AG10803 (cell line): ENCODE measurements around the gene SLC1A1.

Source experiments
- DNase-seq: peaks from one replicate; pipeline ENCODE4 v3.0.0; 2010; ENCODE audit warnings: low read depth
- H3K4me3 ChIP-seq: 2 replicates; pipeline ENCODE4 v1.5.1; 2011; ENCODE audit warnings: mild to moderate bottlenecking, low read length, control low read depth
- CTCF ChIP-seq: conservative IDR thresholded peaks from 2 replicates; pipeline ENCODE4 v1.5.1; 2011; ENCODE audit warnings: mild to moderate bottlenecking, low read length, control low read depth, inconsistent platforms

SLC1A1 gene

GRCh38 chr9:4579001-4579400 is 88.7 kb downstream of the SLC1A1 start:
- no peak overlapping the region for H3K4me3 ChIP-seq
- peak; percentile 18 for DNase-seq
- TF ChIP-seq CTCF = no peak

- no peak for TF ChIP-seq CTCF
- H3K4me3 ChIP-seq = no peak overlapping the region
These were observed 90.9 kb downstream of the SLC1A1 start for GRCh38 chr9:4581035-4581760.

GRCh38 chr9:4581861-4582565 is 91.7 kb downstream of the SLC1A1 start:
- no peak for TF ChIP-seq CTCF
- DNase-seq = no peak

More at GRCh38 chr9:4581035-4581760, 90.9 kb downstream of the SLC1A1 start:
- no peak for DNase-seq

GRCh38 chr9:4583001-4583400 is 92.7 kb downstream of the SLC1A1 start:
- no peak for TF ChIP-seq CTCF
- no peak for DNase-seq
- H3K4me3 ChIP-seq = no peak overlapping the region

More at GRCh38 chr9:4581861-4582565, 91.7 kb downstream of the SLC1A1 start:
- no peak overlapping the region for H3K4me3 ChIP-seq

- DNase-seq = no peak
- H3K4me3 ChIP-seq = no peak overlapping the region
- TF ChIP-seq CTCF = no peak
These were observed 94.4 kb downstream of the SLC1A1 start for GRCh38 chr9:4584636-4585035.

GRCh38 chr9:4585135-4585534 is 94.9 kb downstream of the SLC1A1 start:
- no peak overlapping the region for H3K4me3 ChIP-seq
- TF ChIP-seq CTCF = no peak
- DNase-seq = no peak

- no peak for DNase-seq
- H3K4me3 ChIP-seq = no peak overlapping the region
- no peak for TF ChIP-seq CTCF
These were observed 98.5 kb downstream of the SLC1A1 start for GRCh38 chr9:4588721-4589120.
